GM12865 (cell line): ENCODE data around the gene TTLL11.
"Not testable (repeated sequence)": the region's sequence is repeated elsewhere in the genome, so short reads cannot be mapped to it uniquely, and the experiment has no call there.

ENCODE experiments used
- DNase-seq: peaks from one replicate; pipeline ENCODE4 v3.0.0; 2010; ENCODE audit warnings: low read depth
- H3K4me3 ChIP-seq: 2 replicates; pipeline ENCODE4 v1.5.1; 2011; ENCODE audit warnings: mild to moderate bottlenecking, low read depth, low read length, control low read depth
- CTCF ChIP-seq: IDR thresholded peaks from 2 replicates; pipeline ENCODE4 v1.5.1; 2011; ENCODE audit warnings: low read length, control low read depth, low read depth, inconsistent platforms; ENCODE audit not compliant: insufficient read depth; ENCODE audit errors: missing control alignments

TTLL11 gene

DNA sequence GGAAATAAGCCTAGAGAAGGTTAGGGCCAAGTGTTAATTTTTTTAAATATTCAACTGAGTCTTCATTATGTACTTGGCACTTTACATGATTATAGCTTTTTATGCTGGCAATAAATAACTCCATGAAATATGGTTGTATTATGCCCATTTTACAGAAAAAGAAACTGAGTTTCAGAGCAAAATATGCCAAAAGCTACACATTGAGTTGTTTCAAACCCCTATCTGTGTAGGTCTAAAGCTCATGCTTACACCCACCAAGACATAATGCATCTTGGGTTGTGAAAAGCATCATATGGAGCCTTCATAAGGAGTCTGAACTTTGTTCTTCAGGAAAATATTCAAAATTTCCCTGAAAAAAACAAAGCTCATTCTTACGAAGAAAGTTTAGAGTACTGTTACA is 14.6 kb downstream of the TTLL11 start:
- TF ChIP-seq CTCF, result no peak
- no peak for DNase-seq
- H3K4me3 ChIP-seq, result no peak overlapping the region

DNA sequence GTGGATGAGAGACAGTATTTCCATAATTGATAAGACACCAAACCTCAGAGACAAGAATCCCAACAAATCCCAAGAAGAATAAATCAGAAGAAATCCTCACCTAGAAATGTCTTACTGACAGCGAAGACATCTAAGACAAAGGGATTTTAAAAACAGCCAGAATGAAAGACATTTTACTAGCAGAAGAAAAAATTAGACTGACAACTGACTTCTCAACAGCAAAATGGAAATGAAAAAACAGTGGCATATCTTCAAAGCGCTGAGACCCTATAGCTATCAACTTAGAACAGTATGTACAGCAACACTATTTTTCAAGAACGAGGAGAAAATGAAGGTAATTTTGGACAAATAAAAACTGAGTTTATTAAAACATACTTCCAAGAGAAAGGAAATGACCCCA is 16.3 kb downstream of the TTLL11 start:
- no peak for TF ChIP-seq CTCF
- DNase-seq, result no peak
- no peak overlapping the region for H3K4me3 ChIP-seq

DNA sequence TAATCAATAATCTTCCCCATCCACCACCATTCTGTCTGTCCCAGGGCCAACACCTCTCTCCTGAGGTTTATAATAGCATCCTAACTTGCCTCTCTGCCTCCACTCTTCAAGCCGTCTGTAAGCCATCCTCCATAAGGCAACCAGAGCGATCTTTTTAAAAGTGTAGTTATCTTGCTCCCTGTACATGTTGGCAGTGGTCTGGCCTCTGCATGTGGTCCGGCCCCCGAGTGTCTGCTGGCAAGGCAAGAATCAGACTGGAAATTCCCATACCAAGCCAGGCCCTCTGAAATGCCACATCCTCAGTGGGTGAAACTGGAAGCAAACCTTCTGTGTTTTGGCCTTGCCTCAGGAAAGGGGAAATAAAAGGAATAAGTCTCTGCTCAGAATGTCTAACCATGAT is 17.0 kb downstream of the TTLL11 start:
- H3K4me3 ChIP-seq, result no peak overlapping the region
- DNase-seq, result no peak
- no peak for TF ChIP-seq CTCF

GRCh38 chr9:122075135-122076030 is 17.7 kb downstream of the TTLL11 start:
- H3K4me3 ChIP-seq, result no peak overlapping the region
- no peak for TF ChIP-seq CTCF
- DNase-seq, result no peak

DNA sequence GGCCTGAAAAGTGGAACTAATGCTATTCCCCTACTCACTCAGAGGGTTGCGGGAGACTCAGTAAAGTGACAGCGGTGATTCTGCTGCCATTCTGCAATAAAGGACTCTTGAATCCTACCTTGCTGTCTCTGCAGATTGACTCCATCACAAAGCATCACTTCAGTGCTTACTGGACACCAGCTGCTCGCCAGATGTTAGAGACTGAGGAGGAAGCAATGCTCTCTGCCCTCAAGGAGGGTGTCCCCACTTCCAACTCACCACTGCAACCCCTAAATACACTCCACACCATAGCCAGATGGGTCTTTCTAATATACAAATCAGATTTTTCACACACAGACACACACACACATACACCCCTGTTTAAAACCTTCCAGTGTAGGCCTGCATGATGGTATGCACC is 21.4 kb downstream of the TTLL11 start:
- no peak for DNase-seq
- TF ChIP-seq CTCF, result no peak
- H3K4me3 ChIP-seq, result no peak overlapping the region

DNA sequence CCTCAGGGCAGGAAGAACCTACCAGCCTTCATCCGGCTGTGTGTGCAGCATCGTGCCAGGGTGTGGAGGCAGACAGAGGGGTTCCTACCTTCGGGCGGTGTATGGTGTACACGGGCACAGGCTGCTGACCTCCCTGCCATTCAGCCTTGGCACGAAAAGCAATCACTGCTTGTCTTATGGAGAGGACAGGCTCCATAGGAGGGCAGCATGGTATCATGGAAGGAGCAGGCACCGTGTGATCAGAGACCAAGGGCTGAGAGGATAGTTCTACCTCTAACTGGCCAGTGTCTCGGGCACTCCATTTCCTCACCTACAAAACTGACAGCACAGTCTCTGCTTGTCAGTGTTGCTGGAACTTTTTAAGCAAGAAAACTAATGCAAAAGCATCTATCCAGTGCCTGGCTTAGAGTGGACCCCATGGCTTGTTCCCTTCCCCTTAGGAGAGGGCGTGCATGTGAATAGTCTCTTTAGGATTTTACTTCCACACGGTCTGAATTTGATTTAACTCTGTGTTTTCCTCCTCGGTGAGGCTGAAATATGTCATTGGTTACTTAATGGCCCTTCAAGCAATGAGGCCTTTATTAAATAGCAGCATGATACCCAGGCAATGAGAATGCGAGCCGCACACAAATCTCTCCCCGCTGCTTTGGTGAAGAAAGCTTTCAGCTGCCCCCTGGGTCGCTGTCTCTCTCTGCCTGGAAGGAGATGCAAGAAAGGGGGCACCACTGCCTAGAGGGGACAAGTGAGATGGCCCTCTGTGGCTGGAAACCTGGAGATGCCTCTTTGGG is 22.2 kb downstream of the TTLL11 start:
- no peak overlapping the region for H3K4me3 ChIP-seq
- no peak for DNase-seq
- TF ChIP-seq CTCF, result no peak

DNA sequence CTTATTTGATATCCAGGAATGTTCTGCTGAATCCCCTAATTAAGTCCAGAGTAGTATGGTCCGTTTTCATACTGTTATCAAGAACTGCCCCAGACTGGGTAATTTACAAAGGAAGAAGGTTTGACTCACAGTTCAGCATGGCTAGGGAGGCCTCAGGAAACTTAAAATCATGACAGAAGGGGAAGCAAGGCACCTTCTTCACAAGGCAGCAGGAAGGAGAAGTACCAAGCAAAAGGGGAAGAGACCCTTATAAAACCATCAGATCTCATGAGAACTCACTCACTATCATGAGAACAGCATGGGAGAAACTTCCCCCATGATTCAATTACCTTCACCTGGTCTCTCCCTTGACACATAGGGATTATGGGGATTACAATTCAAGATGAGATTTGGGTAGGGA is 26.4 kb downstream of the TTLL11 start:
- not testable (repeated sequence) for H3K4me3 ChIP-seq, DNase-seq
